Cardiac fibroblast (primary cell): ENCODE measurements around the gene PGA4.

ENCODE experiments used
- DNase-seq, 2 donors: peaks; one replicate each; pipeline versions ENCODE4 v3.0.0 to v3.0.0-alpha.2; 2010; ENCODE audit warnings: low read depth in 2 of 2
- H3K4me3 ChIP-seq, 2 donors: replicated peaks in 1 of 2; 1 replicate in 1 of 2; 2 replicates in 1 of 2; pipeline ENCODE4 v1.5.1; 2011; ENCODE audit warnings: low read depth in 2 of 2, low read length in 2 of 2, mild to moderate bottlenecking in 2 of 2, moderate library complexity in 1 of 2
- TF ChIP-seq, protein P1 (sequence below): IDR thresholded peaks from one replicate; pipeline ENCODE4 v1.5.1; 2011; ENCODE audit warnings: low read depth, mild to moderate bottlenecking, low read length, inconsistent platforms

The PGA4 gene

DNA sequence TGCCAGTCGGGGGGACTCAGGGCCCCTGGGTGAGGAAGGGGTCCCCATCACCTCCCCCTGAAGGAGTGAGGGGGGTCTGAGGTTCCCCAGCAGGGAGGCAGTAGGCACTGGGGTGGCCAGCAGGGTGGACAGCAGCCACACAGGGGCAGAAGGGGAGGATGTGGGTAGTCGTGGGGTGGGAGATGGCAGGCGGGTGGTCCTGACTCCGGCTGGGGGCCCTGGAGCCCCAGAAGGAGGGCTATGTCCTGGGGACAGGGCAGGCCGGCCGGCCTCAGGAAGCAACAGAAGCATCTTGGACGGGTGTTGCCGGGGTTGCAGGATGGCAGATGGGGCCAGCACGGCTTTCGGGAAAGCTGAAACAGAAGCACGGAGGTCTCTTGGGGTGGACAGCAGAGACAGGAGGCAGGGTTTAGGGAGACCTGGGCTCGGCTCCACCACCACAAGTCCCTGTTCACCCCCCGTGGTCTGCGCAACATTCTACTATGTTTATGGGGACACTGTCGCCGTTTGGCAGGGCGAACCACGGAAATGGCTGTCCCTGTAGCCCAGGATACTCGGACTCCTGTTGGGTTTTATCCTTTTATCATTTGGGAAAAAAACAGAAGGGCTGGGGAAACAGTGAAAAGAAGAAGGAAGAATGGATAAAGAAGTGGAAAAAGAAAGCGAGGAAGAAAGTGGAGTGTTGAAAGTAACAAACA, 58.9 kb downstream of the PGA4 start:
- H3K4me3 ChIP-seq = no peak overlapping the region

More for the DNA sequence above, 58.9 kb downstream of the PGA4 start:
- TF ChIP-seq, protein P1, sequence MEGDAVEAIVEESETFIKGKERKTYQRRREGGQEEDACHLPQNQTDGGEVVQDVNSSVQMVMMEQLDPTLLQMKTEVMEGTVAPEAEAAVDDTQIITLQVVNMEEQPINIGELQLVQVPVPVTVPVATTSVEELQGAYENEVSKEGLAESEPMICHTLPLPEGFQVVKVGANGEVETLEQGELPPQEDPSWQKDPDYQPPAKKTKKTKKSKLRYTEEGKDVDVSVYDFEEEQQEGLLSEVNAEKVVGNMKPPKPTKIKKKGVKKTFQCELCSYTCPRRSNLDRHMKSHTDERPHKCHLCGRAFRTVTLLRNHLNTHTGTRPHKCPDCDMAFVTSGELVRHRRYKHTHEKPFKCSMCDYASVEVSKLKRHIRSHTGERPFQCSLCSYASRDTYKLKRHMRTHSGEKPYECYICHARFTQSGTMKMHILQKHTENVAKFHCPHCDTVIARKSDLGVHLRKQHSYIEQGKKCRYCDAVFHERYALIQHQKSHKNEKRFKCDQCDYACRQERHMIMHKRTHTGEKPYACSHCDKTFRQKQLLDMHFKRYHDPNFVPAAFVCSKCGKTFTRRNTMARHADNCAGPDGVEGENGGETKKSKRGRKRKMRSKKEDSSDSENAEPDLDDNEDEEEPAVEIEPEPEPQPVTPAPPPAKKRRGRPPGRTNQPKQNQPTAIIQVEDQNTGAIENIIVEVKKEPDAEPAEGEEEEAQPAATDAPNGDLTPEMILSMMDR = no peak
- no peak for DNase-seq
